T-helper 2 cell treated with Interferon-gamma antibody and Interleukin-4, amounts not matched to agents 100 ng/mL and 5 ng/mL, for 36 hours (primary cell): ENCODE results near the gene RAP1GAP. TPM values are rescaled to one million over a fixed set of nuclear protein-coding genes. Genes with fewer than 3 reads are reported as not detected.

Experiments
- intact Hi-C: fragments of 100-400 bp; cut with micrococcal nuclease; formaldehyde crosslinking; loops from one replicate; pipeline ENCODE4 v1.15.1; 2023
- total RNA-seq: library from RNA; stranded (reverse); gene quantifications from 2 replicates; pipeline ENCODE4 v1.2.3, GENCODE V29; 2022

The RAP1GAP gene
- 0.09 and 0.18 TPM in 2 replicates for total RNA-seq

- intact Hi-C loops = no loop called here
Measured at GRCh38 chr1:21669258-21670058, at the start of gene RAP1GAP. RAP1GAP (minus strand) TSS chr1:21669357; CDS start chr1:21620032, 49,325 bp downstream.

- intact Hi-C loops = no loop called here
Measured at GRCh38 chr1:21716169-21716568, 47.0 kb upstream of the RAP1GAP start.

DNA sequence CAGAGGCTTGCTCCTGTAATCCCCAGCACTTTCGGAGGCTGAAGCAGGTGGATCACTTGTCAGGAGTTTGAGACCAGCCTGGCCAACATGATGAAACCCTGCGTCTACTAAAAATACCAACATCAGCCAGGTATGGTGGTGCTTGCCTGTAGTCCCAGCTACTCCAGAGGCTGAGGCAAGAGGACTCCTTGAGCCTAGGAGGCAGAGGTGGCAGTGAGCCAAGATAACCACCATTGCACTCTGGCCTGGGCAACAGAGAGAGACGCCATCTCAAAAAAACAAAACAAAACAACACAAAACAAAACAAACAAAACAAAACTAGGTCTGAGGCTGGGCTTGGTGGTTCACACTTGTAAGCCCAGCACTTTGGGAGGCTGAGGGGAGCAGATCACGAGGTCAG, 38.7 kb upstream of the RAP1GAP start:
- intact Hi-C loops = no loop called here

DNA sequence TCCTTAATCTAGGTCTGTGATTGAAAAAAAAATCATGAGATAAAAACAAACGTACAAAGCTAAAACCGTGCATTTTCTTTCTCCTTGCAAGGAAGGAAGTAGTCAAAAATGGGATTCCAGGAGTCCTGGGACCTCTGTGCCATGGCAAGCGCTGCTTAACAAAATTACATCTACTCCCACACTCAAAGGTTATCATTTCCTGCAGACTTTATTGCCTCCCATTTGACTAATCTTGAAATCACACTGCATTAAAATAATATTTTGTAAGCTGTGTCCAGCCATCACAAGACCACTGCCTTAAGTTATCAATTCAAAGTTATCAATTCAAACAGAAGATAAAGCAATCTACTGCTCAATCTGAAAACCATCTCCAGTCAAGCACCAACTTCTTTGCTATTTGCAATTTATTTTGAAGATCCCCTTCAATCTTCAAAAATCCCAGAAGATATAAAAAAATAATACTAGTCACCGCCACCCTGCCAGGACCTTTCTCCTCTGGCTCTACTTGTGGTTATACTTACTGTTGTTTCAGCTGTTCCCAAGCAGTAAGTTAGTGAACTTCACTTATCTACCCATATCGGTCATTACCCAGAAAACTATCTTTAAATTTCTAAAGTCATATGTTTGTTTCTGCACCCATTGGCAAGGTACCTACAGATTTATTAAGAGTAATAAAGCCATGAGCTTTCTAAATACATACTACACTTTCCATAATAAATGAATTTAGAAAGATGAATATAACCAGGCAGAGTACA, 38.1 kb upstream of the RAP1GAP start:
- intact Hi-C loops = no loop called here

DNA sequence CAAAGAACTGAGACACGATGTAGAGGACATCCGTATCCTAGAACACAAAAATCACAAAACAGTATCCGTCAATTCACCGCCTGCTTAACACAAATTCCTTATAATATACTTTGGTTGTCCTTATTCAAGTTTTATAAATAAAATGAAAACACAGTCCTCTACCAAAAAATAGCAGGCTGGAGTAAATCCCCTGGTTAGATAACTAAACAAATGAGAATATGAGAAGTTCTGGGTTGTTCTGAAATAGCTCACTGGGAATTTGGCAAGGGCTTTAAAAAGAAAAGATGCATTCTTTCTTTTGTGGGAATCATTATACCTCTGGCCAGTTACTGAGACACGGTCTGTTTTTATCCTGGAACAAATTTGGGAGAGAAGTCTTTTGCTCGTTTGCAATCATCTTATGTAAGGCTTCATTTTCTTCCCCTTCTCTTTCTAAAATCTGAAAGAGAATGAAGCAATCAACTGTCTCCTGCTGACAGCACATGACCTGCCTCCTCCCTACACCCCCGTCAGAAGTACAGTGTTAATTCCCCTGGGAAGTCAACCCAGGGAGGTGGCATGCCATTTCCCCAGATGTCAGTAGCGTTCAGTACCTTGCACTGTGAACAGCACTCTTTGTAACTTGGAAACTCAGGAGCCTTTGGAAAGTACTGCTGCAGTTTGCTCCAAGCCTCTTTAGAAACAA, 37.1 kb upstream of the RAP1GAP start:
- intact Hi-C loops = no loop called here

GRCh38 chr1:21705303-21705980, 36.3 kb upstream of the RAP1GAP start:
- intact Hi-C loops = no loop called here

GRCh38 chr1:21704145-21704544, 35.0 kb upstream of the RAP1GAP start:
- intact Hi-C loops = loop anchor here (5.0 kb wide), 1 partner anchor 258 kb away; no protein-coding TSS in a partner anchor

DNA sequence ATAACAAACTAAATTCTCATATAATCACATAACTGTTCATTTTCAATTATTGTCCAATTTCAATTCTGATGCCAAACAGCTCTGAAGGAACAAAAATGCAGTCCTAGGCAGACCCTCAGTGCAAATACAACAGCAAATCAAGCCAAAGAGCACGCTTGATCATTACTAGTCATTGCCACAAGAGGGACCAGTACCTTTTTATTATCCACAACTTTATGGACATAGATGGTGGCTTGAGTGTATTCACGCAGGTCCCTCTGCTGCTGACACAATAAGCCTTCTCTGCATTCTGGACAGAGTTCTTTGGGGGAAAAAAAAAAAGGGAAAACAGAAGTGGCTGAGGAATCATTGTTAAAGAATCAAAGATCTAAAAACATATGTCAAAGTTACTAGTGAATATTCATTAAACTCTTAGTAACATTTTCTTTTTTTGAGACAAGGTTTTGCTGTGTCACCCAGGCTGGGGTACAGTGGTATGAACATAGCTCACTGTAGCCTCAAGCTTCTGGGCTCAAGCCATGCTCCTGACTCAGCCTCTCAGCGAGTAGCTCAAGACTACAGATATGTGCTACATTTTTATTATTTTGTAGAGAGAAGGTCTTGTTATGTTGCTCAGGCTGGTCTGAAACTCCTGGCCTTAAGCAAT, 34.3 kb upstream of the RAP1GAP start:
- intact Hi-C loops = loop anchor here (5.0 kb wide), 1 partner anchor 259 kb away; no protein-coding TSS in a partner anchor

- intact Hi-C loops = loop anchor here (5.0 kb wide), 1 partner anchor 260 kb away; no protein-coding TSS in a partner anchor
Measured at GRCh38 chr1:21702780-21703179, 33.6 kb upstream of the RAP1GAP start.

- intact Hi-C loops = loop anchor here (5.0 kb wide), 1 partner anchor 261 kb away; no protein-coding TSS in a partner anchor
Measured at GRCh38 chr1:21701401-21701800, 32.2 kb upstream of the RAP1GAP start.

GRCh38 chr1:21700094-21700493, 30.9 kb upstream of the RAP1GAP start:
- intact Hi-C loops = loop anchor here (5.0 kb wide), 1 partner anchor 262 kb away; no protein-coding TSS in a partner anchor

- intact Hi-C loops = no loop called here
Measured at GRCh38 chr1:21696931-21697330, 27.8 kb upstream of the RAP1GAP start.

DNA sequence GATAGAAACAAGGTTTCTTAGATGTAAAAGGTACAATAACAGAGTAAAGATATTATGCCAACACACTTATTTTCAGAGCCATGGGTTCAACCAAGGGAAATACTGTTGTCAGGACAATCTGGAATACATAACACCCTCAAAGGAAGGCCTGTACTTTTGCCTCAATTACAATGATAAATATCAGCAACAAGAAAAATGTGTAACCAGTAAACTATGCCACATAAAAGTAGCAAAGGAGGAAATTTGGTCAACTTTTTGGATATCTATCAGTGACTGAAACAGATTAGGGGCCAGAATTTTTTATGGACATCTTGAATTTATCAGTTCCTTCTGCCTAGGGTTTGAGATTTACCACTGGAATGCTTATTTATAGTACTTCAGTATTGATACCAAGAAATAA, 24.6 kb upstream of the RAP1GAP start:
- intact Hi-C loops = no loop called here

- intact Hi-C loops = no loop called here
Measured at GRCh38 chr1:21691739-21692138, 22.6 kb upstream of the RAP1GAP start.

- intact Hi-C loops = no loop called here
Measured at GRCh38 chr1:21689661-21690372, 20.7 kb upstream of the RAP1GAP start.

DNA sequence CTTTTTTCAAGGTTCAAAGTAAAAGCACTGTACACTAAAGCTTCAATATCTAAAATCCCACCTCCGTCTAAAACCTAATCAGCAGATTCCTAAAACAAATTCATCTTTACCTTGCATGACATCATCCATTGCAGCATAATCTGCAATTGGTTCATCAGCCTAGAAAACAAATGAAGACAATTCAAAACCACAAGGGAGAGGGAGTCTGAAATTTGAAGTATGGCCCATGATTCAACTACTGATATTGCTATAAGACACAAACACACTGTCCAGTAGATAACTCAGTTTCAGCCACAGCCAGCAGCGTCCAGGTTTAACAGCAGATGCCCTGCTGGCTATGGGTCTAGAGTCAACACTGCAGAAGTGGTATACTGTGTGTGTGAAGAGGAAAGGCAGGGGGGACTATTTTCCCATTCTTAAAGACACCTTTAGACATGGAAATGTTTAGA, 17.9 kb upstream of the RAP1GAP start:
- intact Hi-C loops = no loop called here

GRCh38 chr1:21685946-21686678, 17.0 kb upstream of the RAP1GAP start:
- intact Hi-C loops = no loop called here

DNA sequence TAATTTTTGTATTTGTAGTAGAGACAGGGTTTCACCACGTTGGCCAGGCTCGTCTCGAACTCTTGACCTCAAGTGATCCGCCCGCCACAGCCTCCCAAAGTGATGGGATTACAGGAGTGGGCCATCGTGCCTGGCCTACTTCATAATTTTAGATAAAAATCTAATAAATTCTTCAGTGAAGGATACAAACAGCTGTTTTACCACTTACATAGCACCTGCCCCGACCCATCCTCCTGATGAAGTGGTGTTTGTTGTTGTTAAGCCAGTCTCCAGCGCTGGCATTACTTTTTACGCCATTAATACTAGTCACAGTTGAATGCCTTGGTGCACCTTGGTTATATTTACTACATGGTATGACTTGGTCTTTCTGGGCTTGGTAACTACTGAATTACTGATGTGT, 12.3 kb upstream of the RAP1GAP start:
- intact Hi-C loops = no loop called here

DNA sequence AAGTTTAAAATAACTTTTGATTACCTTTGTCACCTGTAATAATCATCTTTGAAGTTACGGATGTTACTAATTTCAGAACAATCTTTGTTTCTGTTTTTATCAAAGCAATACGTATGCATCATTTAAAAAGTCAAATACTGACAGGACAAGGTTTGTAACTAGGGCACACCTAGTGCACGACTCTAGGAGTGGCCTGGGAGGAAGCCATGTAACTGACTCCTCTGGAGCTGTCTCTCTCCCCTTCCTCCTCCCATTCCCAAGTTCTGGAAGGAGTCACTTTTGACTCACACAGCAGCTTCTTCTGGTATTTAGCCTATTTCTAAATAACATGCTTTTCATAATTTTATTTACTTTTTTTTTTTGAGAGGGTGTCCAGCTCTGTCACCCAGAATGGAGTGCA, 11.8 kb upstream of the RAP1GAP start:
- intact Hi-C loops = no loop called here
